CD4-positive, alpha-beta T cell (primary cell): Measurements from ENCODE around the gene MSL3B.

Experiments
- ATAC-seq: fragments of 200-7000 bp; cut with Tn5 transposase; one replicate; pipeline ENCODE4 v1.10.0; 2022; ENCODE audit warnings: mild to moderate bottlenecking; ENCODE audit not compliant: poor library complexity
- CTCF ChIA-PET: fragments of 350-600 bp; sonication (Branson Sonifier 250); formaldehyde crosslinking; loops from one replicate; lab custom pipeline; 2021; ENCODE audit warnings: antibody characterized with exemption, inconsistent platforms; lab: Charles Lee
- POLR2A ChIA-PET: fragments of 350-600 bp; sonication (Branson Sonifier 250); formaldehyde crosslinking; loops from one replicate; lab custom pipeline; 2021; ENCODE audit warnings: antibody characterized with exemption, inconsistent platforms; lab: Charles Lee
- DNase-seq, 14 experiments: peaks; one replicate each; pipeline ENCODE4 v3.0.0-alpha.2; 2013 to 2020; ENCODE audit warnings: mixed read lengths in 2 of 14
- H3K27ac ChIP-seq, 2 donors: one replicate each; pipeline versions ENCODE4 v1.5.1 to v1.7.0; 2013; ENCODE audit warnings: low read length in 2 of 2, low read depth in 1 of 2, mild to moderate bottlenecking in 1 of 2
- H3K27me3 ChIP-seq, 2 experiments: 1 replicate in 1 of 2; 2 replicates in 1 of 2; pipeline versions ENCODE4 v1.6.1 to v1.7.0; 2013; ENCODE audit warnings: low read length in 2 of 2, control low read depth in 1 of 2, mild to moderate bottlenecking in 1 of 2, moderate library complexity in 1 of 2; ENCODE audit not compliant: insufficient read depth in 2 of 2, control insufficient read depth in 1 of 2
- H3K36me3 ChIP-seq: one replicate; pipeline ENCODE4 v1.6.1; 2013; ENCODE audit warnings: low read length, control low read depth; ENCODE audit not compliant: insufficient read depth
- H3K4me1 ChIP-seq: one replicate; pipeline ENCODE4 v1.6.1; 2013; ENCODE audit warnings: low read length, control low read depth; ENCODE audit not compliant: insufficient read depth
- H3K4me3 ChIP-seq: one replicate; pipeline ENCODE4 v1.5.1; 2013; ENCODE audit warnings: mild to moderate bottlenecking, low read length, moderate library complexity
- H3K9me3 ChIP-seq, 2 experiments: 1 replicate in 1 of 2; 2 replicates in 1 of 2; pipeline versions ENCODE4 v1.6.1 to v1.7.0; 2013; ENCODE audit warnings: low read length in 2 of 2, mild to moderate bottlenecking in 2 of 2, control low read depth in 1 of 2, moderate library complexity in 1 of 2; ENCODE audit not compliant: control insufficient read depth in 1 of 2, insufficient read depth in 1 of 2
- H3K27ac Mint-ChIP-seq: one replicate; pipeline ENCODE4 v1.8.0; 2020; ENCODE audit warnings: mixed read lengths
- H3K27me3 Mint-ChIP-seq: one replicate; pipeline ENCODE4 v1.8.0; 2021; ENCODE audit warnings: mixed read lengths
- H3K36me3 Mint-ChIP-seq: one replicate; pipeline ENCODE4 v1.8.0; 2021; ENCODE audit warnings: low read depth, mixed read lengths
- H3K4me1 Mint-ChIP-seq: one replicate; pipeline ENCODE4 v1.8.0; 2021; ENCODE audit warnings: low read depth, mixed read lengths
- H3K4me3 Mint-ChIP-seq: one replicate; pipeline ENCODE4 v1.8.0; 2020; ENCODE audit warnings: mild to moderate bottlenecking, mixed read lengths
- H3K9me3 Mint-ChIP-seq: one replicate; pipeline ENCODE4 v1.8.0; 2020; ENCODE audit warnings: mixed read lengths
- CTCF ChIP-seq: fragments of 200-600 bp; IDR thresholded peaks from one replicate; pipeline ENCODE4 v1.8.0; 2022; ENCODE audit warnings: antibody characterized with exemption, mild to moderate bottlenecking
- intact Hi-C, 2 experiments: fragments of 100-400 bp; cut with DNase I in 1 of 2; cut with micrococcal nuclease in 1 of 2; formaldehyde crosslinking; loops; one replicate each; pipeline versions ENCODE4 v1.15.1 to v1.9.0; 2023 to 2025; cut with DNase I, micrococcal nuclease

The MSL3B gene

GRCh38 chr2:233846387-233847247, 21.6 kb downstream of the MSL3B start:
- POLR2A ChIA-PET = no interaction called here
- Histone ChIP-seq H3K4me1 (no peaks in the 10 kb centered on the region), H3K36me3 (no peaks in the 10 kb centered on the region), H3K9me3 (no peaks in the 10 kb centered on the region), H3K4me3 (no peak overlapping the region), H3K27me3 (no peaks in the 10 kb centered on the region), H3K27ac (no peak overlapping the region)
- no peaks in the 10 kb centered on the region for H3K9me3 Mint-ChIP-seq
- CTCF ChIA-PET = no interaction called here
- no peak overlapping the region for H3K4me3 Mint-ChIP-seq
- H3K27ac Mint-ChIP-seq = no peak overlapping the region
- no peaks in the 10 kb centered on the region for H3K27me3 Mint-ChIP-seq
- H3K4me1 Mint-ChIP-seq = no peaks in the 10 kb centered on the region
- DNase-seq = no peak
- intact Hi-C loops = no loop called here
- TF ChIP-seq CTCF = no peak
- no peaks in the 10 kb centered on the region for H3K36me3 Mint-ChIP-seq
- no peak for ATAC-seq

GRCh38 chr2:233845301-233846060, 22.7 kb downstream of the MSL3B start:
- TF ChIP-seq CTCF = no peak
- H3K36me3 Mint-ChIP-seq = no peaks in the 10 kb centered on the region
- Histone ChIP-seq H3K36me3 (no peaks in the 10 kb centered on the region), H3K27ac (no peak overlapping the region), H3K4me1 (no peaks in the 10 kb centered on the region), H3K9me3 (no peaks in the 10 kb centered on the region), H3K27me3 (no peaks in the 10 kb centered on the region), H3K4me3 (no peak overlapping the region)
- DNase-seq = no peak
- ChIA-PET POLR2A (no interaction called here), CTCF (no interaction called here)
- H3K4me3 Mint-ChIP-seq = no peak overlapping the region
- no peaks in the 10 kb centered on the region for H3K9me3 Mint-ChIP-seq
- intact Hi-C loops = no loop called here
- no peak overlapping the region for H3K27ac Mint-ChIP-seq
- H3K4me1 Mint-ChIP-seq = no peaks in the 10 kb centered on the region
- no peaks in the 10 kb centered on the region for H3K27me3 Mint-ChIP-seq
- no peak for ATAC-seq

- no peak overlapping the region for H3K27ac Mint-ChIP-seq
- Histone ChIP-seq H3K36me3 (no peaks in the 10 kb centered on the region), H3K27ac (no peak overlapping the region), H3K27me3 (no peaks in the 10 kb centered on the region), H3K4me1 (no peaks in the 10 kb centered on the region), H3K9me3 (no peaks in the 10 kb centered on the region), H3K4me3 (no peak overlapping the region)
- H3K4me1 Mint-ChIP-seq = no peaks in the 10 kb centered on the region
- no peaks in the 10 kb centered on the region for H3K27me3 Mint-ChIP-seq
- no peak for ATAC-seq
- DNase-seq = no peak
- POLR2A ChIA-PET = no interaction called here
- no peaks in the 10 kb centered on the region for H3K36me3 Mint-ChIP-seq
- no peak overlapping the region for H3K4me3 Mint-ChIP-seq
- CTCF ChIA-PET = no interaction called here
- intact Hi-C loops = no loop called here
- no peaks in the 10 kb centered on the region for H3K9me3 Mint-ChIP-seq
- no peak for TF ChIP-seq CTCF
These were observed 23.4 kb downstream of the MSL3B start for GRCh38 chr2:233844836-233845235.
